HepG2 (cell line): ENCODE results near the gene DNAJC5. TPM values are rescaled to one million over a fixed set of nuclear protein-coding genes. Genes with fewer than 3 reads are reported as not detected.

Experiments used
- polyA plus RNA-seq, 8 experiments: library from polyadenylated mRNA; depleted of rRNA in 3 of 8; stranded (reverse) in 7 of 8; unstranded in 1 of 8; fragments of >200 nt; fragmentation: Illumina TruSeq in 4 of 8; extraction: Trizol in 4 of 8; gene quantifications; 2 replicates each; pipeline versions ENCODE4 v1.2.1 to v1.2.3, GENCODE V29; 2011 to 2016; ENCODE audit warnings: low read depth in 4 of 8, missing spikeins in 1 of 8, mixed read lengths in 1 of 8; ENCODE audit not compliant: insufficient read depth in 1 of 8
- total RNA-seq, 5 experiments: library from RNA; depleted of rRNA; stranded (reverse); fragments of >200 nt; fragmentation: Illumina TruSeq; extraction: Trizol; gene quantifications; 2 replicates each; pipeline ENCODE4 v1.2.3, GENCODE V29; 2016; ENCODE audit warnings: low read depth in 1 of 5
- TF ChIP-seq, protein P1 (sequence below): fragments of 450-650 bp; IDR thresholded peaks from 2 replicates; pipeline ENCODE4 v1.6.1; 2017; ENCODE audit warnings: mild to moderate bottlenecking
- TF ChIP-seq, protein P2 (sequence below): sonication (generic); formaldehyde crosslinking; IDR thresholded peaks from 2 replicates; pipeline ENCODE4 v1.4.0; 2020; ENCODE audit warnings: missing genetic modification reagents, low read depth, mild to moderate bottlenecking, borderline replicate concordance
- TF ChIP-seq, protein P3 (sequence below): sonication (generic); formaldehyde crosslinking; IDR thresholded peaks from 2 replicates; pipeline ENCODE4 v1.4.0; 2020; ENCODE audit warnings: missing genetic modification reagents, mild to moderate bottlenecking, borderline replicate concordance

Gene DNAJC5
- total and polyA plus RNA-seq, 2 of the 13 experiments (the other 11 are each of a cell fraction or from before 2014, with no cell fraction given) = 42.8 to 64.5 TPM

DNA sequence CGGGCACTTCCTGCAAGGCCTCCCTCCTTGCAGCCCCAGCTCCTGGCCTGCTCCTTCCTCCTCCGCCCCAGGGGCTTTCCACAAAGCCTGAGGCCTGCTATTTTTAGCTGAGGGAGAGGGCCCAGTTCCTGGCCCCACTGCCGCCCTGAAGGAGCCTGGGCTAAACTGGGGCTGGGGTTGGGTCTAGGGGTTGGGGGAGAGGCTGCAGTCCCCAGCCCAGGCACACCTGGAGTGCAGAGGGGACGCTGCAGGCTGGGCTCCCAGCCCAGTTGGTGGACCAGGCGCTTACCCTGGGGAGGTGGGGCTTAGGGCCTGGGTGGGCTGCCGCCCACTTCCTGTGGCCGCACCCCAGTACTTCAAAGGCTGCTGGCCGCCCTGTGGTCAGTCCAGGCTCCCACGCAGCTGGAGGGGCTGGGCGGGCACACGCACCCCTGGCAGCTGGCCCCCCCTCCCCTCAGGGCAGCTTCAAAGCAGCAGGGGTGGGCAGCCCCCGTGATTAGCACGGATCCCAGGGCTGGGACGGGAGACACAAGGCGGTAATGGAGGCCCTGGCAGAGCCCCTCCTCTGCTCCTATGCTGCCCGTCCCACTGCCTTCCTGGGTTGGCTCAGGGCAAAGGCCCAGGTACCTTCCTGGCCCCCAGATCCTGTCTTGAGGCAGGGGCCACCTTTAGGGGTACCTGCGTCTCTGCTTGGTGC, 40.7 kb upstream of the DNAJC5 start (continued):
- TF ChIP-seq, protein P1, sequence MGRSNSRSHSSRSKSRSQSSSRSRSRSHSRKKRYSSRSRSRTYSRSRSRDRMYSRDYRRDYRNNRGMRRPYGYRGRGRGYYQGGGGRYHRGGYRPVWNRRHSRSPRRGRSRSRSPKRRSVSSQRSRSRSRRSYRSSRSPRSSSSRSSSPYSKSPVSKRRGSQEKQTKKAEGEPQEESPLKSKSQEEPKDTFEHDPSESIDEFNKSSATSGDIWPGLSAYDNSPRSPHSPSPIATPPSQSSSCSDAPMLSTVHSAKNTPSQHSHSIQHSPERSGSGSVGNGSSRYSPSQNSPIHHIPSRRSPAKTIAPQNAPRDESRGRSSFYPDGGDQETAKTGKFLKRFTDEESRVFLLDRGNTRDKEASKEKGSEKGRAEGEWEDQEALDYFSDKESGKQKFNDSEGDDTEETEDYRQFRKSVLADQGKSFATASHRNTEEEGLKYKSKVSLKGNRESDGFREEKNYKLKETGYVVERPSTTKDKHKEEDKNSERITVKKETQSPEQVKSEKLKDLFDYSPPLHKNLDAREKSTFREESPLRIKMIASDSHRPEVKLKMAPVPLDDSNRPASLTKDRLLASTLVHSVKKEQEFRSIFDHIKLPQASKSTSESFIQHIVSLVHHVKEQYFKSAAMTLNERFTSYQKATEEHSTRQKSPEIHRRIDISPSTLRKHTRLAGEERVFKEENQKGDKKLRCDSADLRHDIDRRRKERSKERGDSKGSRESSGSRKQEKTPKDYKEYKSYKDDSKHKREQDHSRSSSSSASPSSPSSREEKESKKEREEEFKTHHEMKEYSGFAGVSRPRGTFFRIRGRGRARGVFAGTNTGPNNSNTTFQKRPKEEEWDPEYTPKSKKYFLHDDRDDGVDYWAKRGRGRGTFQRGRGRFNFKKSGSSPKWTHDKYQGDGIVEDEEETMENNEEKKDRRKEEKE = no peak
- TF ChIP-seq, protein P2, sequence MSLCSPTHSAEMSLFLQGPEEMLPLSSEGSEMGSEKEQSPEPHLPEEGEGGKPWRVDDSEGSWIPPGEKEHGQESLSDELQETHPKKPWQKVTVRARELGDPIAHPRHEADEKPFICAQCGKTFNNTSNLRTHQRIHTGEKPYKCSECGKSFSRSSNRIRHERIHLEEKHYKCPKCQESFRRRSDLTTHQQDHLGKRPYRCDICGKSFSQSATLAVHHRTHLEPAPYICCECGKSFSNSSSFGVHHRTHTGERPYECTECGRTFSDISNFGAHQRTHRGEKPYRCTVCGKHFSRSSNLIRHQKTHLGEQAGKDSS (CRISPR knock-in tag) = peak; percentile 66; the same call in 1 of the 2 replicates
- TF ChIP-seq, protein P3, sequence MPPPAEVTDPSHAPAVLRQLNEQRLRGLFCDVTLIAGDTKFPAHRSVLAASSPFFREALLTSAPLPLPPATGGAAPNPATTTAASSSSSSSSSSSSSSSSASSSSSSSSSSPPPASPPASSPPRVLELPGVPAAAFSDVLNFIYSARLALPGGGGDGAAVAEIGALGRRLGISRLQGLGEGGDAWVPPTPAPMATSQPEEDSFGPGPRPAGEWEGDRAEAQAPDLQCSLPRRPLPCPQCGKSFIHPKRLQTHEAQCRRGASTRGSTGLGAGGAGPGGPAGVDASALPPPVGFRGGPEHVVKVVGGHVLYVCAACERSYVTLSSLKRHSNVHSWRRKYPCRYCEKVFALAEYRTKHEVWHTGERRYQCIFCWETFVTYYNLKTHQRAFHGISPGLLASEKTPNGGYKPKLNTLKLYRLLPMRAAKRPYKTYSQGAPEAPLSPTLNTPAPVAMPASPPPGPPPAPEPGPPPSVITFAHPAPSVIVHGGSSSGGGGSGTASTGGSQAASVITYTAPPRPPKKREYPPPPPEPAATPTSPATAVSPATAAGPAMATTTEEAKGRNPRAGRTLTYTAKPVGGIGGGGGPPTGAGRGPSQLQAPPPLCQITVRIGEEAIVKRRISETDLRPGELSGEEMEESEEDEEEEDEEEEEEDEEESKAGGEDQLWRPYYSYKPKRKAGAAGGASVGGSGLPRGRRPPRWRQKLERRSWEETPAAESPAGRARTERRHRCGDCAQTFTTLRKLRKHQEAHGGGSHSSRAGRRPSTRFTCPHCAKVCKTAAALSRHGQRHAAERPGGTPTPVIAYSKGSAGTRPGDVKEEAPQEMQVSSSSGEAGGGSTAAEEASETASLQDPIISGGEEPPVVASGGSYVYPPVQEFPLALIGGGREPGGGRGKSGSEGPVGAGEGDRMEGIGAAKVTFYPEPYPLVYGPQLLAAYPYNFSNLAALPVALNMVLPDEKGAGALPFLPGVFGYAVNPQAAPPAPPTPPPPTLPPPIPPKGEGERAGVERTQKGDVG (CRISPR knock-in tag) = 0 out of 2 replicates have a peak, but pooled peaks have one; percentile 11
- TF ChIP-seq, all 625 proteins: peak for 200
